IMR-90 (cell line): ENCODE results near the gene MAFG. TPM values are rescaled to one million over a fixed set of nuclear protein-coding genes. Genes with fewer than 3 reads are reported as not detected.
A peak's percentile ranks its signal among the peaks of the same experiment; 100 is the strongest.

Experiments used
- ATAC-seq: fragments of 200-7000 bp; cut with Tn5 transposase; 2 replicates; pipeline ENCODE4 v1.9.1; 2020; ENCODE audit warnings: low read depth, mild to moderate bottlenecking, moderate library complexity
- BruUV-seq: library from RNA; stranded (reverse); fragments of 400-500 nt; replicated peaks from 2 replicates; lab custom pipeline; 2021; lab: Mats Ljungman, UMichigan
- CTCF ChIA-PET: fragments of 300-600 bp; formaldehyde crosslinking; extraction: SDS; loops from one replicate; lab custom pipeline; 2021; ENCODE audit warnings: antibody characterized with exemption; lab: Yijun Ruan, JAX
- POLR2A ChIA-PET: fragments of 300-600 bp; sonication (Branson Sonifier 250); formaldehyde crosslinking; loops from one replicate; lab custom pipeline; 2022; ENCODE audit warnings: antibody characterized with exemption; ENCODE audit not compliant: unreplicated experiment; lab: Charles Lee
- DNase-seq: peaks from one replicate; pipeline ENCODE4 v3.0.0; 2013
- H2AFZ ChIP-seq: replicated peaks from 2 replicates; pipeline ENCODE3; 2013; ENCODE audit warnings: low read length, mild to moderate bottlenecking; ENCODE audit not compliant: poor library complexity
- H2AK5ac ChIP-seq: 2 replicates; pipeline ENCODE4 v1.6.1; 2013; ENCODE audit warnings: low read depth, low read length, inconsistent platforms
- H2AK9ac ChIP-seq: replicated peaks from 2 replicates; pipeline ENCODE3; 2013; ENCODE audit warnings: mild to moderate bottlenecking, low read depth, low read length, moderate library complexity; ENCODE audit not compliant: poor library complexity
- H2BK120ac ChIP-seq: 2 replicates; pipeline ENCODE4 v1.6.1; 2013; ENCODE audit warnings: low read depth, low read length, inconsistent platforms
- H2BK15ac ChIP-seq: 3 replicates; pipeline ENCODE4 v1.6.1; 2013; ENCODE audit warnings: low read depth, low read length, inconsistent platforms
- H2BK20ac ChIP-seq: 2 replicates; pipeline ENCODE4 v1.6.1; 2013; ENCODE audit warnings: low read depth, mild to moderate bottlenecking, inconsistent platforms, low read length, moderate library complexity
- H2BK5ac ChIP-seq: 2 replicates; pipeline ENCODE4 v1.6.1; 2013; ENCODE audit warnings: mild to moderate bottlenecking, low read depth, low read length, inconsistent platforms; ENCODE audit not compliant: poor library complexity, severe bottlenecking
- H3K14ac ChIP-seq: replicated peaks from 2 replicates; pipeline ENCODE4 v1.6.1; 2013; ENCODE audit warnings: low read depth, low read length, inconsistent platforms
- H3K18ac ChIP-seq: 2 replicates; pipeline ENCODE4 v1.6.1; 2013; ENCODE audit warnings: low read depth, low read length, control low read depth
- H3K23ac ChIP-seq: 2 replicates; pipeline ENCODE4 v1.6.1; 2013; ENCODE audit warnings: low read depth, low read length, inconsistent platforms
- H3K27ac ChIP-seq: 2 replicates; pipeline ENCODE4 v1.5.1; 2013; ENCODE audit warnings: mild to moderate bottlenecking, control low read depth, low read length; ENCODE audit not compliant: insufficient read depth
- H3K27me3 ChIP-seq: 2 replicates; pipeline ENCODE4 v1.6.1; 2013; ENCODE audit warnings: low read length; ENCODE audit not compliant: control insufficient read depth, insufficient read depth
- H3K36me3 ChIP-seq: 2 replicates; pipeline ENCODE4 v1.6.1; 2013; ENCODE audit warnings: low read length, mixed read lengths; ENCODE audit not compliant: control insufficient read depth, insufficient read depth
- H3K4ac ChIP-seq: 2 replicates; pipeline ENCODE4 v1.6.1; 2013; ENCODE audit warnings: low read depth, low read length, inconsistent platforms
- H3K4me1 ChIP-seq: 2 replicates; pipeline ENCODE4 v1.6.1; 2013; ENCODE audit warnings: low read length, mixed read lengths; ENCODE audit not compliant: control insufficient read depth, insufficient read depth
- H3K4me2 ChIP-seq: 2 replicates; pipeline ENCODE4 v1.6.1; 2013; ENCODE audit warnings: low read depth, mild to moderate bottlenecking, control low read depth, low read length, moderate library complexity
- H3K4me3 ChIP-seq: 2 replicates; pipeline ENCODE4 v1.5.1; 2013; ENCODE audit warnings: low read depth, mild to moderate bottlenecking, control low read depth, low read length, moderate library complexity; ENCODE audit not compliant: insufficient read depth
- H3K56ac ChIP-seq: 2 replicates; pipeline ENCODE4 v1.6.1; 2013; ENCODE audit warnings: low read length, inconsistent platforms; ENCODE audit not compliant: insufficient read depth; ENCODE audit errors: extremely low read depth
- H3K79me1 ChIP-seq, 2 experiments: 2 replicates each; pipeline ENCODE4 v1.6.1; 2013; ENCODE audit warnings: low read length in 2 of 2, inconsistent platforms in 1 of 2, low read depth in 1 of 2
- H3K9ac ChIP-seq: 2 replicates; pipeline ENCODE4 v1.6.1; 2013; ENCODE audit warnings: low read depth, low read length, control low read depth
- H3K9me1 ChIP-seq: 2 replicates; pipeline ENCODE4 v1.6.1; 2013; ENCODE audit warnings: low read length, inconsistent platforms; ENCODE audit not compliant: insufficient read depth
- H3K9me3 ChIP-seq: 2 replicates; pipeline ENCODE4 v1.6.1; 2013; ENCODE audit warnings: low read length; ENCODE audit not compliant: control insufficient read depth, insufficient read depth
- H4K20me1 ChIP-seq: 2 replicates; pipeline ENCODE4 v1.6.1; 2013; ENCODE audit warnings: low read length, inconsistent platforms; ENCODE audit not compliant: insufficient read depth
- H4K5ac ChIP-seq: 2 replicates; pipeline ENCODE4 v1.6.1; 2013; ENCODE audit warnings: mild to moderate bottlenecking, low read depth, low read length, control low read depth
- H4K8ac ChIP-seq, 2 experiments: 2 replicates each; pipeline ENCODE4 v1.6.1; 2013; ENCODE audit warnings: low read depth in 2 of 2, low read length in 2 of 2, control low read depth in 1 of 2, inconsistent platforms in 1 of 2
- H4K91ac ChIP-seq: 2 replicates; pipeline ENCODE4 v1.6.1; 2013; ENCODE audit warnings: low read depth, low read length, inconsistent platforms; ENCODE audit not compliant: insufficient read depth
- BHLHE40 ChIP-seq: fragments of 150-350 bp; IDR thresholded peaks from 2 replicates; pipeline ENCODE4 v1.6.1; 2016; ENCODE audit warnings: mild to moderate bottlenecking, low read depth, low read length
- FOS ChIP-seq: fragments of 150-350 bp; IDR thresholded peaks from 2 replicates; pipeline ENCODE4 v1.6.1; 2016; ENCODE audit warnings: low read depth, low read length
- RFX5 ChIP-seq: IDR thresholded peaks from 2 replicates; pipeline ENCODE4 v1.8.0; 2012; ENCODE audit warnings: low read depth, mild to moderate bottlenecking, low read length, moderate library complexity
- WGBS, 2 experiments: methylation state at CpG; one replicate each; pipeline versions ENCODE4 v1.1.5 to v1.1.7; 2013; ENCODE audit warnings: missing lambda C conversion rate in 2 of 2; ENCODE audit not compliant: insufficient read length in 1 of 2; ENCODE audit errors: extremely low coverage in 2 of 2; 5-methylcytosine and 5-hydroxymethylcytosine counted together
- dilution Hi-C: fragments of 300-500 bp; cut with HindIII; formaldehyde crosslinking; loops from one replicate; pipeline ENCODE4 v1.14.3; 2018; ENCODE audit warnings: low sequenced_read_pairs; ENCODE audit not compliant: unreplicated experiment
- in situ Hi-C: fragments of 300-500 bp; cut with MboI; formaldehyde crosslinking; loops from 3 replicates; pipeline ENCODE4 v1.14.3; 2019; ENCODE audit warnings: low sequenced_read_pairs, inconsistent platforms, mixed read lengths
- intact Hi-C: fragments of 100-400 bp; cut with micrococcal nuclease; formaldehyde crosslinking; loops from 2 replicates; pipeline ENCODE4 v1.10.0; 2022
- polyA plus RNA-seq, 3 experiments: library from polyadenylated mRNA; depleted of rRNA; stranded (reverse); fragments of >200 nt; gene quantifications; 2 replicates each; pipeline ENCODE4 v1.2.3, GENCODE V29; 2012; ENCODE audit warnings: low replicate concordance in 1 of 3
- total RNA-seq: library from RNA; depleted of rRNA; stranded (reverse); fragments of >200 nt; gene quantifications from 2 replicates; pipeline ENCODE4 v1.2.3, GENCODE V29; 2012

The MAFG gene
- total and polyA plus RNA-seq, 2 of the 4 experiments (the other 2 are of a cell fraction) = 6.1 to 15.4 TPM

DNA sequence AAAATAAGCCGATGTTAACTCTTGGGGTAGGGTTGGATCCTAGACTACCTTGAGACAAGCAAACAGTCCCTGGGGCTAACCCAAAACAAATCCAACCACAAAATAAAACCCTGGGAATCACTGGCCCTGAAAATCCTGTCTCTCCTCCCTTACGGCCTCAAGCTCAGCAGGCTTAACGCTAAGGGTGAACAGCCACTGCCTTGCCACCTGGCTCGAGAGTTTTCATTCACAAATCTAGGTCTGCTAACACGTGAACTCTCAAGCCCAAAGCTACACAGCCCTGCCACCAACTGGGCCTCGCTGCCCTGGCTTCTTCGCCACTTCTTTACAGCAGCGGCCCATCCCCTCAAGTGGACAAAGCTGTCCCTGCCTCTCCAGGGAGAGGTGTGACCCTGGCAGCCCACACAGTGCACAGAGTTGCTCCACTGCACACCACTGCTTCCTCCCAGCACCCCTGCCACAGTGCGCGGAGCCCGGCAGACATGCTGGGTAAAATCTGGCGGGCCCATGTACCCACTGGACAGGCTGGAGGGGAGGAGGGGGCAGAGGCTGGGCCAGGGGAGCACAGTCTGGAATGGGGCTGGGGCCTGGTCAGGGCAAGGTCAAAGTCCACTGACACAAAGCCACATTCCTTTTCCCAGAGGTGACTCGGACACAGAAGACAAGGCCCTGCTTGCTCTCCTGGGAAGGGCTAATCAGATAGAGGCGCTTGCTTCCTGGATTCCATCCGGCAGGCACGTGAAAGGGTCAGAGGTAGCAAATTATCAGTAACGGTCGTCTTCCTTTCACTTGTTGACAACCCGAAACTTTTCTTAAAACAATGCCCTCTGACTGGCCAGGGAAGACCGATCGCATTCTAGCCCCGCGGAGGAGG is 17.3 kb downstream of the MAFG start:
- Histone ChIP-seq H2BK20ac (no peak overlapping the region), H2AFZ (peak overlapping the region; percentile 89), H3K79me1 (peaks cover under 1 to 32% of the 10 kb centered on the region in 2 experiments; a peak in 3 of 4 replicates), H2BK15ac (no peak overlapping the region), H3K9ac (peak overlapping the region; percentile 55), H3K4me3 (peak overlapping the region; percentile 90), H3K36me3 (peaks cover 44% of the 10 kb centered on the region), H3K4me2 (peak overlapping the region; percentile 65), H4K91ac (no peak overlapping the region), H4K20me1 (peaks cover 20% of the 10 kb centered on the region), H2BK120ac (no peak overlapping the region), H4K5ac (no peak overlapping the region), H3K4ac (peak overlapping the region; percentile 11; the same call in 1 of the 2 replicates), H3K56ac (no peak overlapping the region; the same call in 1 of the 2 replicates), H3K23ac (peak overlapping the region; percentile 58; the same call in 1 of the 2 replicates), H3K4me1 (peaks cover 5% of the 10 kb centered on the region), H4K8ac (no peak overlapping the region), H2BK5ac (no peak overlapping the region), H3K27me3 (no peaks in the 10 kb centered on the region), H2AK9ac (peak overlapping the region; percentile 93), H2AK5ac (no peak overlapping the region), H3K27ac (peak overlapping the region; percentile 4; the same call in 1 of the 2 replicates), H3K14ac (0 out of 2 replicates have a peak overlapping the region, but pooled peaks have one; percentile 33), H3K18ac (no peak overlapping the region), H3K9me3 (no peaks in the 10 kb centered on the region), H3K9me1 (0 out of 2 replicates have a peak, but pooled peaks cover 4% of the 10 kb centered on the region)
- in situ Hi-C loops (no loop called here), dilution Hi-C loops (no loop called here), intact Hi-C loops (no loop called here)
- 54% methylated on average over 12 of the region's 23 CpGs; no CpG with 5 or more reads in 1 of the 2 experiments for WGBS, 2 experiments
- POLR2A ChIA-PET = no interaction called here
- no peak for TF ChIP-seq RFX5
- TF ChIP-seq BHLHE40 = peak; percentile 83
- no peak for TF ChIP-seq FOS
- ATAC-seq = peak; percentile 1
- CTCF ChIA-PET = no interaction called here
- BruUV-seq = no TSS peak
- DNase-seq = no peak
